ENCODE data around the gene GPATCH2L.

The GPATCH2L gene

GRCh38 chr14:76212242-76212641, 60.5 kb downstream of the GPATCH2L start:
- H3K4me3 ChIP-seq (ENCODE audit: low read depth, low read length) = no peak overlapping the region
- TF ChIP-seq, protein P1, sequence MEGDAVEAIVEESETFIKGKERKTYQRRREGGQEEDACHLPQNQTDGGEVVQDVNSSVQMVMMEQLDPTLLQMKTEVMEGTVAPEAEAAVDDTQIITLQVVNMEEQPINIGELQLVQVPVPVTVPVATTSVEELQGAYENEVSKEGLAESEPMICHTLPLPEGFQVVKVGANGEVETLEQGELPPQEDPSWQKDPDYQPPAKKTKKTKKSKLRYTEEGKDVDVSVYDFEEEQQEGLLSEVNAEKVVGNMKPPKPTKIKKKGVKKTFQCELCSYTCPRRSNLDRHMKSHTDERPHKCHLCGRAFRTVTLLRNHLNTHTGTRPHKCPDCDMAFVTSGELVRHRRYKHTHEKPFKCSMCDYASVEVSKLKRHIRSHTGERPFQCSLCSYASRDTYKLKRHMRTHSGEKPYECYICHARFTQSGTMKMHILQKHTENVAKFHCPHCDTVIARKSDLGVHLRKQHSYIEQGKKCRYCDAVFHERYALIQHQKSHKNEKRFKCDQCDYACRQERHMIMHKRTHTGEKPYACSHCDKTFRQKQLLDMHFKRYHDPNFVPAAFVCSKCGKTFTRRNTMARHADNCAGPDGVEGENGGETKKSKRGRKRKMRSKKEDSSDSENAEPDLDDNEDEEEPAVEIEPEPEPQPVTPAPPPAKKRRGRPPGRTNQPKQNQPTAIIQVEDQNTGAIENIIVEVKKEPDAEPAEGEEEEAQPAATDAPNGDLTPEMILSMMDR (IDR thresholded peaks at IDR 0.05; ENCODE audit: low read depth, low read length, missing control alignments) = no peak
- DNase-seq (ENCODE audit: low read depth) = no peak

DNA sequence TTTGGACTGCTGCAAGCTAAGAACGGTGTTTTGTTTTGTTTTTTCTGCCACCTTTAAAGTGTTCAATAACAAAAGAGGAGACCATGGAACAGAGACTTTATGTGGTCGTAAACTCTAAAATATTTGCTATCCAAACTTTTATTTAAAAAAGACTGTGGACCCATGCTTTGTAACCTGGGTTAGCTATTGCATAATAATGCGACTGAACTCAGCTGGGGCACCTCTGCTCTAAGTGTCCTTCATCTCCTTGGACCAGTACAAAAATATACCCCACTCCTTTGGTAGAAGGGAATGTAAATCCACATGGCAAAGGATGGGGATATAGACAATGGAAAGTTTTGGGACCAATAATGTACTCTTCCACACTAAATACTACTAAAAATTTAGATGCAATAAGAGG, 65.5 kb downstream of the GPATCH2L start:
- no peak overlapping the region for H3K4me3 ChIP-seq (ENCODE audit: low read depth, low read length)
- TF ChIP-seq, protein P1 (IDR thresholded peaks at IDR 0.05; ENCODE audit: low read depth, low read length, missing control alignments) = no peak
- no peak for DNase-seq (ENCODE audit: low read depth)

- TF ChIP-seq, protein P1 (IDR thresholded peaks at IDR 0.05; ENCODE audit: low read depth, low read length, missing control alignments) = no peak
- no peak for DNase-seq (ENCODE audit: low read depth)
- H3K4me3 ChIP-seq (ENCODE audit: low read depth, low read length) = no peak overlapping the region
These were observed 66.9 kb downstream of the GPATCH2L start for GRCh38 chr14:76218662-76219061.

- no peak for DNase-seq (ENCODE audit: low read depth)
- TF ChIP-seq, protein P1 (IDR thresholded peaks at IDR 0.05; ENCODE audit: low read depth, low read length, missing control alignments) = no peak
- no peak overlapping the region for H3K4me3 ChIP-seq (ENCODE audit: low read depth, low read length)
These were observed 68.2 kb downstream of the GPATCH2L start for GRCh38 chr14:76219873-76220272.

DNA sequence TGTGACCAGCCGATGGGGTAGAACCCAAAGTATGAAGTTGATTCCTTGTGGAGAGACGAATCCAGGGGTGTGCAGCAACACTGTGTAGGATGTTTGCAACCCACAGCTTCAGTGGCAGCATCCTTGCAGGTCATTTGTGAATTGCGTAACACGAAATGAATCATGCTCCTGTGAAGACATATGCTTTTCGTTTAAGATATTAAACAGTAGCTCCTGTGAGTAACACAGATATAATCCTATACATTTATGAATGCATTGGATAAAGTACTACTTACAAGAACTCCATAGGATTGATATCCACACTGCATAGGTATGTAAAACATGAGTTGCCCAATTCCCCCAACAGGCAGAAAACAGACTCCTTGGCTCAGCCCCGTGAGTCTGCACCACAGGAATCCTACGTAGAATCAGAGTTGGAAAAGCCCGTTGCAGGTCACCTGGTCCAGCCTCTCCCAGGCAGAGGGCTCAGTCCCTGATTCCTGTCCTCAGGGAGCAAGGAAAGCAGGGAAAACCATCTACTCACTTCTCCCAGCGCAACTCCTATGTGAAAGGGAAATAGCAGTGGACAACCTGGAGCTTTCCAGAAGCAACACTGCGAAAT, 75.8 kb downstream of the GPATCH2L start:
- DNase-seq (ENCODE audit: low read depth) = no peak
- no peak overlapping the region; the same call in 1 of the 2 replicates for H3K4me3 ChIP-seq (ENCODE audit: low read depth, low read length)
- TF ChIP-seq, protein P1 (IDR thresholded peaks at IDR 0.05; ENCODE audit: low read depth, low read length, missing control alignments) = no peak

DNA sequence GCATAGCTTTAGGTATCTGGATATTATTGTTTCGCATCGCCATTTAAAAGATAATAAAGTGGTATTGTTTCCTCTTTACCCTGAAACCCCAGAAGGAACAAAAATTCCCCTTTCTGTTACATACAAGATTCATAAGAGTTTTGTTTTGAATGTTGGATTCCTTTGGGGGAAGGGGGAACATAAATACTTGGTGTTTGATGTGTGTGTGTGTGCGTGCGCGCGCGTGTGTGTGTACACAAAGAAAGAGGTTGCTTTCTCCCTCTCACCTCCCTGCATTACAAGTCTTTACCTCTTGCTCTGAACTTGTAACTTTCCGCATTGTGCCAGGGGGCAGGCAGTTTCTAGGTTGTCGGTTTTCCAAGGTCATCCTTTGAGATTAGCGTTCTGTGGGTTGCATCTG, 76.4 kb downstream of the GPATCH2L start:
- DNase-seq (ENCODE audit: low read depth) = no peak
- TF ChIP-seq, protein P1 (IDR thresholded peaks at IDR 0.05; ENCODE audit: low read depth, low read length, missing control alignments) = no peak
- H3K4me3 ChIP-seq (ENCODE audit: low read depth, low read length) = peak overlapping the region; percentile 31; the same call in 1 of the 2 replicates

DNA sequence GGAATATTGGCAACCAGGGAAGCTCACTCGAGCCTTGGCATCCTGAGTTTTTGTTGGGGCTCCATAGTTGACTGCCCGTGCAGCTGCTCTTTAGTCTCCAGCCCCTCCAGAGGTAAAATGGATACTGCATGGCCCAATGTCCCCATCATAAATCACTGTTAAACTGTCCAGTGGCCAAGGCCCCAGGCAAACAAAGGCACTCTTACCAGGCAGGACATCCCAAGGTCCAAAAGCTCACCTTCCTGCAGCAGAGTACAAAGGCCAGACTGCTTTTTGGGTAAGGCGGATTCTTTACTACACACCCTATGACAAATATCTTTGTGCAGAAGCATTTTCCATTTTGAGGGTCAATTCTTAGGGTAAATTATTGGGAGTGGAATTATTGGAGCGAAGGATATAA, 81.1 kb downstream of the GPATCH2L start:
- TF ChIP-seq, protein P1 (IDR thresholded peaks at IDR 0.05; ENCODE audit: low read depth, low read length, missing control alignments) = no peak
- DNase-seq (ENCODE audit: low read depth) = no peak
- H3K4me3 ChIP-seq (ENCODE audit: low read depth, low read length) = no peak overlapping the region
